Sigmoid colon (tissue), 7 donors: ENCODE measurements around the gene WASHC4. TPM values are rescaled to one million over a fixed set of nuclear protein-coding genes. Genes with fewer than 3 reads are reported as not detected.

ENCODE experiments used
- DNase-seq: peaks from one replicate; pipeline ENCODE4 v3.0.0-alpha.2; 2019
- H3K27ac ChIP-seq, 4 donors: fragments of 200-600 bp; sonication (generic); one replicate each; pipeline ENCODE4 v1.5.1; 2016 to 2019; ENCODE audit warnings: mild to moderate bottlenecking in 1 of 4
- H3K27me3 ChIP-seq, 3 donors: fragments of 200-600 bp; sonication (generic); one replicate each; pipeline ENCODE4 v1.5.1; 2019; ENCODE audit warnings: mild to moderate bottlenecking in 1 of 3
- H3K36me3 ChIP-seq, 4 donors: fragments of 200-600 bp; sonication (generic); one replicate each; pipeline ENCODE4 v1.5.1; 2016 to 2019
- H3K4me1 ChIP-seq, 4 donors: fragments of 200-600 bp; sonication (generic); one replicate each; pipeline ENCODE4 v1.5.1; 2017 to 2019
- H3K4me3 ChIP-seq, 4 donors: fragments of 200-600 bp; sonication (generic); one replicate each; pipeline ENCODE4 v1.5.1; 2017 to 2019; ENCODE audit warnings: mild to moderate bottlenecking in 2 of 4, moderate library complexity in 1 of 4
- H3K9me3 ChIP-seq, 4 donors: fragments of 200-600 bp in 3 of 4; sonication (generic) in 3 of 4; one replicate each; pipeline versions ENCODE4 v1.5.1 to v1.6.1; 2013 to 2019
- CTCF ChIP-seq, 4 experiments: fragments of 450-650 bp in 3 of 4; fragments of 200-600 bp in 1 of 4; IDR thresholded peaks; one replicate each; pipeline ENCODE4 v1.5.1; 2016 to 2019; ENCODE audit warnings: antibody characterized with exemption in 4 of 4, mild to moderate bottlenecking in 3 of 4, moderate library complexity in 2 of 4
- EP300 ChIP-seq, 4 donors: sonication (generic); formaldehyde crosslinking; IDR thresholded peaks; one replicate each; pipeline ENCODE4 v1.6.1; 2017; ENCODE audit warnings: antibody characterized with exemption in 4 of 4
- POLR2A ChIP-seq, 2 donors: fragments of 450-650 bp; IDR thresholded peaks; one replicate each; pipeline ENCODE4 v1.6.1; 2016; ENCODE audit warnings: antibody characterized with exemption in 2 of 2, mild to moderate bottlenecking in 2 of 2, moderate library complexity in 2 of 2
- POLR2AphosphoS5 ChIP-seq, 4 donors: sonication (generic); formaldehyde crosslinking; IDR thresholded peaks; one replicate each; pipeline ENCODE4 v1.6.1; 2017; ENCODE audit warnings: antibody characterized with exemption in 4 of 4
- WGBS, 2 donors: extraction: QIAGEN DNeasy Blood & Tissue Kit; methylation state at CpG; one replicate each; pipeline ENCODE4 v1.1.7; 2013; 5-methylcytosine and 5-hydroxymethylcytosine counted together
- intact Hi-C: fragments of 100-400 bp; cut with DNase I; formaldehyde crosslinking; loops from one replicate; pipeline ENCODE4 v1.15.1; 2023
- polyA plus RNA-seq, 3 donors: library from polyadenylated mRNA; stranded (reverse); fragments of 200-250 nt; gene quantifications; one replicate each; pipeline ENCODE4 v1.2.3, GENCODE V29; 2013
- total RNA-seq, 4 donors: library from RNA; depleted of rRNA; stranded (reverse); fragments of >200 nt; gene quantifications; one replicate each; pipeline ENCODE4 v1.1.0, GENCODE V29; 2016
- donor health status: healthy with polysubstance abuse.
- donor health status: Bipolar disorder and iron deficiency.
- donor health status: healthy.

WASHC4 gene
- total and polyA plus RNA-seq, 7 donors = 9.6 to 64.3 (median 43.3) TPM

- no peak overlapping the region for H3K4me3 ChIP-seq
- intact Hi-C loops = no loop called here
- DNase-seq = no peak
- no peaks in the 10 kb centered on the region for H3K27me3 ChIP-seq
- peaks cover 0 to 12% (median 5%) of the 10 kb centered on the region in 4 donors for H3K4me1 ChIP-seq
- 66 to 85% methylated on average over 6 of the region's 6 CpGs for WGBS, 2 donors
- TF ChIP-seq POLR2AphosphoS5 (IDR thresholded peaks at IDR 0.05) (no peak), POLR2A (IDR thresholded peaks at IDR 0.05) (no peak), CTCF (IDR thresholded peaks at IDR 0.05) (no peak)
- H3K9me3 ChIP-seq = no peaks in the 10 kb centered on the region
- peak overlapping the region in 1 of 4 donors; percentile 6 for H3K27ac ChIP-seq
- H3K36me3 ChIP-seq = peaks cover 16 to 89% (median 52%) of the 10 kb centered on the region in 4 donors
Measured at GRCh38 chr12:105204916-105205315, 97.4 kb downstream of the WASHC4 start.

- H3K36me3 ChIP-seq = peaks cover 16 to 88% (median 52%) of the 10 kb centered on the region in 4 donors
Measured at GRCh38 chr12:105205322-105206048, 98.0 kb downstream of the WASHC4 start.

GRCh38 chr12:105206686-105207374, 99.3 kb downstream of the WASHC4 start:
- Histone ChIP-seq H3K4me3 (no peak overlapping the region), H3K36me3 (peaks cover 16 to 96% (median 58%) of the 10 kb centered on the region in 4 donors), H3K27ac (no peak overlapping the region), H3K27me3 (no peaks in the 10 kb centered on the region), H3K9me3 (no peaks in the 10 kb centered on the region), H3K4me1 (peaks cover 0 to 4% (median 2%) of the 10 kb centered on the region in 4 donors)
- no peak for DNase-seq
- WGBS, 2 donors = 94 to 96% methylated on average over 16 of the region's 16 CpGs
- intact Hi-C loops = no loop called here
- TF ChIP-seq POLR2A (IDR thresholded peaks at IDR 0.05) (no peak), POLR2AphosphoS5 (IDR thresholded peaks at IDR 0.05) (no peak), EP300 (IDR thresholded peaks at IDR 0.05) (no peak), CTCF (IDR thresholded peaks at IDR 0.05) (no peak)

More at GRCh38 chr12:105205322-105206048, 98.0 kb downstream of the WASHC4 start:
- no peak overlapping the region for H3K4me3 ChIP-seq
- peak overlapping the region in 1 of 4 donors; percentile 6 for H3K27ac ChIP-seq
- 44 to 82% methylated on average over 10 of the region's 10 CpGs for WGBS, 2 donors
- H3K27me3 ChIP-seq = no peaks in the 10 kb centered on the region
- H3K9me3 ChIP-seq = no peaks in the 10 kb centered on the region
- no peak for TF ChIP-seq POLR2A (IDR thresholded peaks at IDR 0.05)
- no peak for TF ChIP-seq EP300 (IDR thresholded peaks at IDR 0.05)
- intact Hi-C loops = no loop called here
- no peak for DNase-seq
- H3K4me1 ChIP-seq = peaks cover 0 to 12% (median 5%) of the 10 kb centered on the region in 4 donors

GRCh38 chr12:105209091-105209490, 101.6 kb downstream of the WASHC4 start:
- TF ChIP-seq POLR2A (IDR thresholded peaks at IDR 0.05) (no peak), EP300 (IDR thresholded peaks at IDR 0.05) (no peak), CTCF (IDR thresholded peaks at IDR 0.05) (no peak), POLR2AphosphoS5 (IDR thresholded peaks at IDR 0.05) (no peak)
- no peak overlapping the region for H3K27ac ChIP-seq
- no peaks in the 10 kb centered on the region for H3K4me1 ChIP-seq
- no peaks in the 10 kb centered on the region for H3K9me3 ChIP-seq
- peaks cover 9 to 85% (median 54%) of the 10 kb centered on the region in 4 donors for H3K36me3 ChIP-seq
- intact Hi-C loops = no loop called here
- no peak overlapping the region for H3K4me3 ChIP-seq
- no peak for DNase-seq
- no peaks in the 10 kb centered on the region for H3K27me3 ChIP-seq
- WGBS, 2 donors = 91 to 93% methylated on average over 3 of the region's 3 CpGs

GRCh38 chr12:105212438-105212837, 104.9 kb downstream of the WASHC4 start:
- Histone ChIP-seq H3K27me3 (no peaks in the 10 kb centered on the region), H3K27ac (no peak overlapping the region), H3K9me3 (no peaks in the 10 kb centered on the region), H3K4me3 (no peak overlapping the region), H3K36me3 (peaks cover 0 to 85% (median 30%) of the 10 kb centered on the region in 4 donors), H3K4me1 (no peaks in the 10 kb centered on the region)
- no peak for DNase-seq
- WGBS, 2 donors = 88 to 89% methylated on average over 6 of the region's 6 CpGs
- intact Hi-C loops = no loop called here
- TF ChIP-seq CTCF (IDR thresholded peaks at IDR 0.05) = no peak
- TF ChIP-seq EP300 (IDR thresholded peaks at IDR 0.05) = no peak
- TF ChIP-seq POLR2AphosphoS5 (IDR thresholded peaks at IDR 0.05) = no peak
- no peak for TF ChIP-seq POLR2A (IDR thresholded peaks at IDR 0.05)
